Body of pancreas (tissue), 4 donors: ENCODE measurements around the gene NOS1. TPM values are rescaled to one million over a fixed set of nuclear protein-coding genes. Genes with fewer than 3 reads are reported as not detected.

Experiments
- ATAC-seq: fragments of 150-250 bp; one replicate; pipeline ENCODE4 v1.9.1; 2016
- DNase-seq, 4 donors: peaks; one replicate each; pipeline ENCODE4 v3.0.0-alpha.2; 2019
- H3K27ac ChIP-seq, 4 donors: fragments of 200-600 bp; sonication (generic); 1 replicate in 3 of 4; 2 replicates in 1 of 4; pipeline versions ENCODE4 v1.5.1 to v1.6.1; 2016 to 2019; ENCODE audit warnings: mild to moderate bottlenecking in 1 of 4, mixed read lengths in 1 of 4, moderate library complexity in 1 of 4
- H3K27me3 ChIP-seq, 2 donors: fragments of 200-600 bp; sonication (generic); one replicate each; pipeline ENCODE4 v1.6.0; 2016; ENCODE audit warnings: mild to moderate bottlenecking in 1 of 2
- H3K36me3 ChIP-seq, 2 donors: fragments of 200-600 bp; sonication (generic); replicated peaks in 1 of 2; 2 replicates each; pipeline ENCODE4 v1.5.1; 2016; ENCODE audit warnings: low read depth in 2 of 2; ENCODE audit not compliant: insufficient read depth in 1 of 2
- H3K4me1 ChIP-seq: fragments of 200-600 bp; sonication (generic); one replicate; pipeline ENCODE4 v1.6.0; 2016
- H3K4me3 ChIP-seq, 2 donors: fragments of 200-600 bp; sonication (generic); 1 replicate in 1 of 2; 2 replicates in 1 of 2; pipeline ENCODE4 v1.5.1; 2016 to 2019
- H3K9me3 ChIP-seq, 3 donors: fragments of 200-600 bp; sonication (generic); 1 replicate in 2 of 3; 2 replicates in 1 of 3; pipeline ENCODE4 v1.5.1; 2016
- CTCF ChIP-seq, 7 experiments: fragments of 450-650 bp in 4 of 7; fragments of 200-600 bp in 3 of 7; sonication (generic) in 3 of 7; IDR thresholded peaks; one replicate each; pipeline ENCODE4 v1.5.1; 2016 to 2019; ENCODE audit warnings: antibody characterized with exemption in 7 of 7
- POLR2A ChIP-seq, 3 donors: fragments of 450-650 bp; IDR thresholded peaks; one replicate each; pipeline ENCODE4 v1.6.1; 2016; ENCODE audit warnings: antibody characterized with exemption in 3 of 3, mild to moderate bottlenecking in 2 of 3
- WGBS, 2 donors: methylation state at CpG; one replicate each; pipeline ENCODE4 v1.1.5; 2017; 5-methylcytosine and 5-hydroxymethylcytosine counted together
- intact Hi-C: fragments of 100-400 bp; cut with DNase I; formaldehyde crosslinking; loops from one replicate; pipeline ENCODE4 v1.15.1; 2023
- total RNA-seq, 2 donors: library from RNA; depleted of rRNA; stranded (reverse); fragments of >200 nt; gene quantifications; one replicate each; pipeline ENCODE4 v1.1.0, GENCODE V29; 2016

Gene NOS1
- total RNA-seq, 2 donors from 2014 or later, result 0.78 to 12.9 TPM

DNA sequence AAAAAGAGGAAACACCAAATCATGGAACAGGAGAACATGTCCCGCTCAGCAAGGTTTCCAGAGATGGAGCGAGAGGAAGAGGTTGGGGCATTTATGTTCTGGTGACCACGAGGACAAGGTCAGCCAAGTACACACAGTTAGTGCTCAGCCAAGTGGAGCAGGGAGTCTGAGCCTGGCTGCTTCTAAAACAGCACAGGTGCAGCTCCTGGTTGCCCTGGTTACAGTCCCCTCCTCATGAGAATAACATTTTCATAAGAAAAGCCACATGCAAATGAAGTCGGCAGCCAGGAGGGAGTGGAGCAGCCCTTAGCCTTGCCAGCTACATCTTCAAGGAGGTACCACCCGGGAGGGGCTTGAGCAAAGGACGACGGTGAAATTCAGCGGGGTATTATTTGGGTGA is 81.8 kb downstream of the NOS1 start:
- Histone ChIP-seq H3K27me3 (no peaks in the 10 kb centered on the region), H3K9me3 (no peaks in the 10 kb centered on the region), H3K4me1 (no peaks in the 10 kb centered on the region), H3K27ac (no peak overlapping the region), H3K36me3 (no peaks in the 10 kb centered on the region), H3K4me3 (no peak overlapping the region)
- intact Hi-C loops, result no loop called here
- 47 to 76% methylated on average over 8 of the region's 8 CpGs for WGBS, 2 donors
- DNase-seq (no peak), ATAC-seq (no peak)
- TF ChIP-seq CTCF (IDR thresholded peaks at IDR 0.05), result no peak
- TF ChIP-seq POLR2A (IDR thresholded peaks at IDR 0.05), result no peak

DNA sequence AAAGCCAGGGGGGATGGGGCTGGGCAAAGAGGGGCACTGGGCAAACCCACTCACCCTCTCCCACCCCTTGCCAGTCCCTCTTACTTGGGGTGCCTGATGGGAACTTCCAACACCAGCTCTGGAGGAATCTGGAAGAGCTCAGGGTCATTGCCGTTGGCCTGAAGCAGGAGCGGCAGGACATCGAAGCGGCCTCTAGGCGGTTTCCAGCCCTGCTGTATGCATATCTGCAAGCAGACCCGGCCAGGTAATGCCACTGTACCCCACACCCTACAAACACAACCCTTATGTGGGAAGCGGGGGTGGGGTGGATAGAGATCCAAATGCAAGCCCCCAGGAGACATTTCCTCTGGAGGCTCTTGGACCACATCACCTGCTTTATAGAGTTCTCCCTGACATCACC is 83.6 kb downstream of the NOS1 start:
- no peak for TF ChIP-seq POLR2A (IDR thresholded peaks at IDR 0.05)
- no peak for TF ChIP-seq CTCF (IDR thresholded peaks at IDR 0.05)
- DNase-seq (no peak), ATAC-seq (no peak)
- no peaks in the 10 kb centered on the region for H3K36me3 ChIP-seq
- no peak overlapping the region for H3K27ac ChIP-seq
- H3K4me1 ChIP-seq, result no peaks in the 10 kb centered on the region
- intact Hi-C loops, result no loop called here
- WGBS, 2 donors, result 61 to 78% methylated on average over 4 to 7 of the region's 7 CpGs
- no peaks in the 10 kb centered on the region for H3K27me3 ChIP-seq
- no peaks in the 10 kb centered on the region for H3K9me3 ChIP-seq
- no peak overlapping the region for H3K4me3 ChIP-seq

DNA sequence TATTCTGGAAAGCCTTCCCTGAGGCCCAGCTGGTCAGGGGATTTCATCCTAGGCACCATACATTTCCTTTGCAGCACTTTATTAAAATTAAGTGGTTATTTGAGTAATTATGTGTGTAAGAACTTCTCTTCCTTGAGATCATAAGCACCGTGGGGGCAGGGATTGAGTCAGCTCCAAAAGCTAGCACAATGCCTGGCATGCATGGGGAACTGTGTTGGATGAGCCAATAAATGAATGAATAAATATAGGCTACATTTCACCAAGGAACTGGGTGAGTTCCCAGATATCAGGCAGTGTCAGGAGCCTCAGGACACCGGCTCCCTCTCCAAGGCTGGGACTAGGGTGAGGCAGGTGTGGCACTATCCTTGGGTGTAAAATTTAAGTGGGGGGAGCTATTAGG is 88.3 kb downstream of the NOS1 start:
- no peak for TF ChIP-seq POLR2A (IDR thresholded peaks at IDR 0.05)
- TF ChIP-seq CTCF (IDR thresholded peaks at IDR 0.05), result no peak
- H3K4me3 ChIP-seq, result no peak overlapping the region
- H3K4me1 ChIP-seq, result no peaks in the 10 kb centered on the region
- DNase-seq (no peak), ATAC-seq (no peak)
- no peaks in the 10 kb centered on the region for H3K9me3 ChIP-seq
- intact Hi-C loops, result no loop called here
- no peaks in the 10 kb centered on the region for H3K36me3 ChIP-seq
- H3K27ac ChIP-seq, result no peak overlapping the region
- WGBS, 2 donors, result 88 to 91% methylated on average over 2 of the region's 2 CpGs
- H3K27me3 ChIP-seq, result no peaks in the 10 kb centered on the region

DNA sequence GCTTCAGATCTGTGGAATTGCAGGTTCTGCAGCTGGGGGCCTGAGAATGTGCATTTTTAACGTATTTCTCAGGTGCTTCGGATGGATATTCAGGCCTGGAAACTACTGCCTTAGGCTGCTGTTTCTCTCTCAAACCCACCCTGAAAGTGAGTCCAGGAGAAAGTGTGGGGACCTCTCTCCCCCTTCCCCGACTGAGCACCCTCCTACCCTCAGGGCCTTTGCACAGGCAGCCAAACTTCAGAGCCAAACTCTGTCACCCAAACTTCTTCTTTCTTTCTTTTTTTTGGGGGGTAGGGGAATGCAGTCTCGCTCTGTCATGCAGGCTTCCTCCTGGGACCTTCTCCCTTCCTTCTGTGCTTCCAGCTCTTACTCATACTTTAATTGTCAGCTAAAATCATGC is 88.7 kb downstream of the NOS1 start:
- TF ChIP-seq POLR2A (IDR thresholded peaks at IDR 0.05) (no peak), CTCF (IDR thresholded peaks at IDR 0.05) (no peak)
- H3K27me3 ChIP-seq, result no peaks in the 10 kb centered on the region
- WGBS, 2 donors, result 89 to 92% methylated on average over 4 of the region's 4 CpGs
- intact Hi-C loops, result no loop called here
- H3K9me3 ChIP-seq, result no peaks in the 10 kb centered on the region
- no peaks in the 10 kb centered on the region for H3K36me3 ChIP-seq
- H3K27ac ChIP-seq, result no peak overlapping the region
- ATAC-seq (no peak), DNase-seq (no peak)
- no peaks in the 10 kb centered on the region for H3K4me1 ChIP-seq
- no peak overlapping the region for H3K4me3 ChIP-seq

DNA sequence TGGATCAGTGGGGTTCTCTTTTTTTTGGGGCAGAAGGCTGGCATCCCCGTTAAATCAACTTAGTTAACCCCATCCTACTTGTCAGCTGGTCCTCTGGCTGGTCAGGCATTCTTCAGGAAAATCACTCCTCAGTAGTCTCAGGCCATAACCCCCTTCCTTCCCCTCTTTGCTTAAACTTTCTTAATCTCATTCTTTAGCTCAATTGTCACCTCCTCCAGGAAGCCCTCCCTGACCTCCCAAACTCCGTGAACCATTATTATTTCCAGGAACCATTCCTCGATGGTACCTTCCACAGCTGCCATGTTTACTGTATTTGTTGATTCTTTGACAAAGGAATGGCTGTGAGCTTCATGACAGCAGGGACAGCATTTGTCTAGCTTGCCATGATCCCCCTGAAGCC is 98.7 kb downstream of the NOS1 start:
- Histone ChIP-seq H3K36me3 (no peaks in the 10 kb centered on the region), H3K4me3 (no peak overlapping the region), H3K4me1 (no peaks in the 10 kb centered on the region), H3K27me3 (no peaks in the 10 kb centered on the region), H3K27ac (no peak overlapping the region), H3K9me3 (no peaks in the 10 kb centered on the region)
- ATAC-seq (no peak), DNase-seq (no peak)
- TF ChIP-seq POLR2A (IDR thresholded peaks at IDR 0.05) (no peak), CTCF (IDR thresholded peaks at IDR 0.05) (no peak)
- WGBS, 2 donors, result 84 to 86% methylated on average over 3 of the region's 3 CpGs
- intact Hi-C loops, result no loop called here
